Measurements from ENCODE around the gene WDR5. TPM values are rescaled to one million over a fixed set of nuclear protein-coding genes. Genes with fewer than 3 reads are reported as not detected.

Gene WDR5
- total and polyA plus RNA-seq, 3 donors from 2014 or later = 52.4 to 91.4 (median 54.9) TPM

- Histone ChIP-seq H3K4me3 (no peak overlapping the region), H3K9me3 (no peaks in the 10 kb centered on the region), H3K36me3 (ENCODE audit: low read depth, missing control alignments) (no peaks in the 10 kb centered on the region), H3K4me1 (no peaks in the 10 kb centered on the region), H3K27ac (no peak overlapping the region), H3K27me3 (no peaks in the 10 kb centered on the region)
- intact Hi-C loops (cut with DNase I; ENCODE audit: low total_unique reads) = no loop called here
- TF ChIP-seq POLR2A (IDR thresholded peaks at IDR 0.05) = no peak
- no peak for TF ChIP-seq CTCF (IDR thresholded peaks at IDR 0.05)
- no peak for DNase-seq
- 84 to 89% methylated on average over 2 of the region's 2 CpGs for WGBS, 2 donors
These were observed 67.3 kb downstream of the WDR5 start for GRCh38 chr9:134203224-134203623.

GRCh38 chr9:134204041-134204440 is 68.2 kb downstream of the WDR5 start:
- TF ChIP-seq CTCF (IDR thresholded peaks at IDR 0.05) (no peak), POLR2A (IDR thresholded peaks at IDR 0.05) (no peak)
- Histone ChIP-seq H3K4me1 (no peaks in the 10 kb centered on the region), H3K9me3 (no peaks in the 10 kb centered on the region), H3K4me3 (no peak overlapping the region), H3K27me3 (no peaks in the 10 kb centered on the region), H3K36me3 (ENCODE audit: low read depth, missing control alignments) (no peaks in the 10 kb centered on the region), H3K27ac (no peak overlapping the region)
- no peak for DNase-seq
- intact Hi-C loops (cut with DNase I; ENCODE audit: low total_unique reads) = no loop called here
- 92 to 100% methylated on average over 1 of the region's 1 CpG for WGBS, 2 donors

GRCh38 chr9:134204991-134205578 is 69.2 kb downstream of the WDR5 start:
- Histone ChIP-seq H3K9me3 (no peaks in the 10 kb centered on the region), H3K27me3 (no peaks in the 10 kb centered on the region), H3K4me1 (no peaks in the 10 kb centered on the region), H3K27ac (no peak overlapping the region), H3K36me3 (ENCODE audit: low read depth, missing control alignments) (no peaks in the 10 kb centered on the region), H3K4me3 (no peak overlapping the region)
- intact Hi-C loops (cut with DNase I; ENCODE audit: low total_unique reads) = no loop called here
- WGBS, 2 donors = 72 to 74% methylated on average over 15 of the region's 15 CpGs
- DNase-seq = no peak
- TF ChIP-seq POLR2A (IDR thresholded peaks at IDR 0.05) = no peak
- TF ChIP-seq CTCF (IDR thresholded peaks at IDR 0.05) = no peak

GRCh38 chr9:134205672-134206310 is 69.9 kb downstream of the WDR5 start:
- H3K4me3 ChIP-seq = no peak overlapping the region
- TF ChIP-seq CTCF (IDR thresholded peaks at IDR 0.05) (no peak), POLR2A (IDR thresholded peaks at IDR 0.05) (no peak)
- H3K9me3 ChIP-seq = no peaks in the 10 kb centered on the region
- no peaks in the 10 kb centered on the region for H3K4me1 ChIP-seq
- no peak for DNase-seq
- H3K27me3 ChIP-seq = no peaks in the 10 kb centered on the region
- 79 to 84% methylated on average over 24 of the region's 24 CpGs for WGBS, 2 donors
- no peak overlapping the region for H3K27ac ChIP-seq
- no peaks in the 10 kb centered on the region for H3K36me3 ChIP-seq (ENCODE audit: low read depth, missing control alignments)
- intact Hi-C loops (cut with DNase I; ENCODE audit: low total_unique reads) = no loop called here

Data from testis (tissue), 3 donors.